HEK293T (cell line): ENCODE measurements around the gene SGIP1.

Experiments used
- BHLHE40 ChIP-seq: fragments of 450-650 bp; IDR thresholded peaks from 2 replicates; pipeline ENCODE4 v1.6.1; 2016; ENCODE audit warnings: mild to moderate bottlenecking, moderate library complexity, borderline replicate concordance
- FOXK2 ChIP-seq: fragments of 450-650 bp; IDR thresholded peaks from 2 replicates; pipeline ENCODE4 v1.6.1; 2016; ENCODE audit warnings: mild to moderate bottlenecking
- FOXM1 ChIP-seq: fragments of 450-650 bp; IDR thresholded peaks from 2 replicates; pipeline ENCODE4 v1.6.1; 2017; ENCODE audit warnings: mild to moderate bottlenecking, borderline replicate concordance
- HDGF ChIP-seq: fragments of 450-650 bp; IDR thresholded peaks from 2 replicates; pipeline ENCODE4 v1.6.1; 2017; ENCODE audit warnings: antibody characterized with exemption, borderline replicate concordance
- L3MBTL2 ChIP-seq: fragments of 450-650 bp; conservative IDR thresholded peaks from 2 replicates; pipeline ENCODE4 v1.6.1; 2016; ENCODE audit warnings: mild to moderate bottlenecking
- PKNOX1 ChIP-seq: fragments of 450-650 bp; IDR thresholded peaks from 2 replicates; pipeline ENCODE4 v1.6.1; 2016
- SP1 ChIP-seq: fragments of 450-650 bp; IDR thresholded peaks from 2 replicates; pipeline ENCODE4 v1.6.1; 2017
- TARDBP ChIP-seq: fragments of 450-650 bp; IDR thresholded peaks from 2 replicates; pipeline ENCODE4 v1.6.1; 2016

DNA sequence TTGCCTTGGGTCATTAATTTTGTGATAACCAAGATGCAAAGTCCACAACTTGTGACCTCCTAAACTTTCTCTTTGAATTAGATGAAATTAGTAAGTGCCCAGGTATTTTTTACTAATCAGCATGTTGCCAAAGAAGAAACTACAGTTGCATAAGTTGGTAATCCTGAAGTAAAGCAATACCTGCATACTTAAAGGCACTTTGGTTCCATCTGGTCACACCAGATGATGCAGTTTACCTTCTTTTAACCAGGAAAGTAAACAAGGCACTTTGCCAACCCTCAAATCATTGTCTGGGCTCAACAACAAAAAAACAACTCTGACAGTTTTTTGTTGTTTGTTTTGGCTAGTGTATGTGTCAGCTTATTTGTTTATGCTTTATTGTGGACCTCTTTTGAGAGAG, 162.8 kb downstream of the SGIP1 start:
- TF ChIP-seq FOXM1 (no peak), SP1 (no peak), L3MBTL2 (no peak), TARDBP (no peak), BHLHE40 (no peak), HDGF (no peak), PKNOX1 (no peak), FOXK2 (no peak)
